Erythroblast (primary cell): ENCODE data around the gene NRIP1.

Experiments
- GATA1 ChIP-seq: IDR thresholded peaks from 2 replicates; pipeline ENCODE4 v1.6.1; 2011; ENCODE audit warnings: low read depth, mild to moderate bottlenecking, control low read depth, low read length, moderate library complexity
- POLR2A ChIP-seq: IDR thresholded peaks from 2 replicates; pipeline ENCODE4 v1.6.1; 2011; ENCODE audit warnings: mild to moderate bottlenecking, low read length

GRCh38 chr21:15000081-15000480 lies 64.7 kb downstream of the NRIP1 start:
- TF ChIP-seq POLR2A (no peak), GATA1 (no peak)
